ACHN (cell line): ENCODE measurements around the gene BORCS5.
"Not testable (repeated sequence)": the region's sequence is repeated elsewhere in the genome, so short reads cannot be mapped to it uniquely, and the experiment has no call there.

Experiments
- DNase-seq: peaks from one replicate; pipeline ENCODE4 v3.0.0-alpha.2; 2015
- in situ Hi-C: cut with HindIII; loops from 2 replicates; pipeline ENCODE4 v1.10.0; 2017; ENCODE audit warnings: low sequenced_read_pairs, low pct_ligation_motif_present, low pct_unique_long_range_greater_than_20kb

The BORCS5 gene

DNA sequence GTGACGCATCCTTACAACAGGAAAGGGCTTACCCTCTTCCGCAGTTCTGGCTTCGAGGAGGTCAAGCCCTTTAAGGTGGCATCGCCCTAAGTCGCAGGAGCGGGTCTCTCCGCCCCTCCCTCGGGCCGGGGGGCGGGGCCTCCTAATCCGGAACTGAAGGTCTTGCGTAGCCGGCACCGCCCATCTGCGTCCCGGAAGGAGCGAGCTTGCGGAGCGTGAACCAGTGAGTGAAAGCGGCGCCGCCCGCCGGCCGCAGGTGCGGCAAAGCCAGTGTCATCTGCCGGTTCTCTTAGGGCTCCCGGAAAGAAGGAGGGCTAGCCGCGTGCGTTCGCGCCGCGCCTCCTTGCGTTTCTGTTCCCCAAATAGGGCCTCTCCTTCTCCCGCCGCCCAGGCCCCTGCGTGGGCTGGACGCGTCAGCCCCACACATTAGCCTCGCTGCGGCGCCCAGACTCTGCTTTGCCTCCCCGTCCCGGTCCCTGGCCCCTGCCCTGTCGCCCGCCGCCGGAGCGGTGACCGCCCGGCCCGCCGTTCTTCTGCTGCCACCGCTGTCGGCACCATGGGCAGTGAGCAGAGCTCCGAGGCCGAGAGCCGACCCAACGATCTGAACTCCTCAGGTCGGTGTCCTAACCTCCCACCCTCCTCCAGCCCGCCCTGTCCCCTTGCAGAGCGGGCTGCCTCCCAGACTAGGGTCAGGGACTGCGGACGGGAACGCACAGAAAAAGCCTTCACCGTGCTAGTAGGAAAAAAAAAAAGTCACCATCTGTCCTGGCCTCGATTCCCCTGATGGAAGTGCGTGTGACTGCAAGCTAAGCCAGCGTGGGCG, at the start of gene BORCS5:
BORCS5 (plus strand) TSS at position 183 of the 823 bp plus-strand sequence; CDS start at position 557, 374 bp downstream.
- in situ Hi-C loops = no loop called here
- DNase-seq = peak; percentile 100

DNA sequence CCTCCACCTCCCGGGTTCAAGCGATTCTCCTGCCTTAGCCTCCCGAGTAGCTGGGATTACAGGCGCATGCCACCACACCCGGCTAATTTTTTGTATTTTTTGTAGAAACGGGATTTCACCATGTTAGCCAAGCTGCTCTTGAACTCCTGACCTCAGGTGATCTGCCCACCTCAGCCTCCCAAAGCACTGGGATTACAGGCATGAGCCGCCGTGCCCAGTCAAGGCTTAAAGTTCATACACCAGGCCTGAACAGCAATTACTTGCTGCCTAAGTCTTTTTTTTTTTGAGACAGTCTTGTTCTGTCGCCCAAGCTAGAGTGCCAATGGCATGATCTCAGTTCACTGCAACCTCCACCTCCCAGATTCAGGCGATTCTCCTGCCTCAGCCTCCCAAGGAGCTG, 46.2 kb upstream of the BORCS5 start:
- in situ Hi-C loops, DNase-seq: not testable (repeated sequence)

DNA sequence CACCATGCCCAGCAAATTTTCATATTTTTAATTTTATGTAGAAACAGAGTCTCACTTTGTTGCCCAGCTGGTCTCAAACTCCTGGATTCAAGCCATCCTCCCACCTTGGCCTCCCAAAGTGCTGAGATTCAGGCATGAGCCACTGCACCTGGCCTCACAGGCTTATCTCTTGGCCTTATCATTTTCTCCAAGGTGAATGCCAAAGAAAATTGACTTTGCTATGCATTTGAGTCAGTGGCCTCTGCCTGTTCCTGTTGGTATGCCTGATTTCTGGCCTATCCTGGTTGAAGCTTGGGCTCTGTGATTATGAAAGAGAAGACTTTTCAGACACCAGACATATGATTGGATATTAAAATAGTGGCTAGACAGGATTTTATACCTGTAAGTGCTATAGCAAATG, 41.0 kb upstream of the BORCS5 start:
- in situ Hi-C loops = no loop called here
- DNase-seq = no peak

DNA sequence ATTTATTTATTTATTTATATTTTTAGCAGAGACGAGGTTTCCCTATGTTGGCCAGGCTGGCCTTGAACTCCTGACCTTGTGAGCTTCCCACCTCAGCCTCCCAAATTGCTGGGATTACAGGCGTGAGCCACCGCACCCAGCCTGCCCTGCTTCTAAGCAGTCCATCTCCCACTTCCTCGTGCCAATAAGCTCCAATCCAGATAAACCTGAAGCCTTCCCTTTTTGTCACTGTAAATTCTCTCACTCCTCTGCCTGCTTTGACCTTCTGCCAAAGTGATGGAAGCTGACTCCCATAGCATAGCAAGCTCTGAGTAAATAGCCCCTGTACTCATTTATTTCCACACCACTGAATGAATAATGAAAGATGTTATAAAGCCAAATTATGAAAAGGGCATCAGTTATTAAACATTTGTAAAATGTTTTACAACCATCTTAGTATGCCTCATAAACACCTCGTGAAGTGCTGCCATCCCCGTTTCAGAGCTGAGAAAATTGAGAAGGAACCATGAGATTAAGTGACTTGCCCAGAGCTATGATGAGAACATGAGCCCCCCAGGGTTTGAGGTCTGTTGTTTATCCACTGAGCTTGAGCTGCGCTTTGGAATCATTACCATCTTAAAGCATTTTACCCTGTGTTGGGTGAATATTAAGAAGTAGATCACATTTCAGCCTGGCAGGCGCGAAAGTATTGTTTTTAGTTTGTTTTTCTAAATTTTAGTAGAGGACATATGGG, 37.3 kb upstream of the BORCS5 start:
- peak; percentile 19 for DNase-seq
- in situ Hi-C loops = no loop called here

DNA sequence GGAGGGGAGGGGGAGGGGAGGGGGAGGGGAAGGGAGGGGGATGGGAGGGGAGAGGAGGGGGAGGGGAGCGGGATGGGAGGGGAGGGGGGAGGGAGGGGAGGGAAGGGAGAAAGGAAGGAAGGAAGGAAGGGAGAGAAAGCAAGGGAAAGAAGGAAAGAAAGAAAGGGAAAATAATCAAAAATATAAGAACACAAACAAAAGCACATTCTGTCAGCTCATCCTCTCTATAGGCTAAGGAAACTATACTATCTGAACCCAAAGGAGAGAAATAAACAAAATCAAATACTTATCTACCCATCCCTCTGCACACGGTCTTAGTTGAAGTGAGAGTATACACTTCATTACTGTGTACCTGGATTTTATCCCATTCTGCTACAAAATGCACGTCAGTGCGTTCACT, 33.8 kb upstream of the BORCS5 start:
- no peak for DNase-seq
- in situ Hi-C loops = no loop called here

DNA sequence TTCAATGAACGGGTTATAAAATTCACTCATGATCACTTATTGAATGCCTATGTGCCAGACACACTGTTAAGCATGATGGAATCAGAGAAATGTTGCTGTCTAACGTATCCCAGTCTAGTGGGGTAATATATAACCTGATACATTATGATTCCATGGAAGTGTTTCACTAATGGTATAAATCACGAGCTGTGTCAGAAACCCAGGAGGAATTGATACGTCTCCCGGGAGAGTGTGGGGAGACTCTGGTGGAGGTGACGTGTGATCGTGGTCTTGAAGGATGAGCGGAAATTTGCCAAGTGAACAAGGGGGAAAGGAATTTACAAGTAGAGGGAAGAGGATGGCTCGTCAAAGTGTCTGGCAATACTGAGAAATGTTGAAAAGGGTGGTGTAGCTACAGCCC, 33.3 kb upstream of the BORCS5 start:
- DNase-seq = peak; percentile 97
- in situ Hi-C loops = no loop called here

DNA sequence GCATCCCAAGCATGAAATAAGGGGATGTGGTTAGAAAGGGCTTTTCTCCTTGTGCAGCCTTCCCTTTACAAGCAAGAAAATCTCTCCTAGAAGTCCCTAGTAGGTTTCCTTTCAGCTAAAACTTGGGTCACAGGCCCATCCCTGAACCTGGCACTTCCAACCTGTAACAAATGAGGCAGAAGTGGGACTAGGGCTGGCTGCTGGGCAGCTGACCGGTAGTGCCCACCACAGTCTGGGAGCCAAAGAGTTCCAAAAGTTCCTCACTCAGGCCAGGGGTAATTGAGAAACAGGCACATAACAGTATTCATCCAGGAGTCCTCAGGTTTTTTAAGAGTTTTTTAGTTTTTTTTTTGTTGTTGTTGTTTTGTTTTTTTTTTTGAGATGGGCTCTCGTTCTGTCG, 30.6 kb upstream of the BORCS5 start:
- no peak for DNase-seq
- in situ Hi-C loops = loop anchor here (25.0 kb wide), 2 partner anchors 239 to 739 kb away; no protein-coding TSS in a partner anchor

DNA sequence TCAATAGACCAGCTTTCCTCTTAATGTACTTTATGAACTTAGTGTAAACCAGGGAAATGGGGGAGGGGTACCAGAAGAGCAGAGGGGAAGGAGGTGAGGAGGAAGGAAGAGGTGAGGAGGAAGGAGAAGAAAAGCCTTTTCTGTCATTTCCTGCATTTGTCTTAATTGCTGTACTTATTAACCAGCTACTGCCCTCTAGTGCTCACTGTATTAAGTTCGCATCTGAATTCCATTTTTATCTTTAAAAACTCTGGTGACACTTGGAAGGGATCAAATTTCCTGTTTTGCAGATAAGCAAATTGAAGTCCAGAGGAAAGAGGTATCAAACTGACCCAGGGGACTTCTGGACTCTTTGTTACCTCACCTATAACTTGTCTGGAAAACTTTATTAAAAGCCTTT, 29.1 kb upstream of the BORCS5 start:
- in situ Hi-C loops = loop anchor here (25.0 kb wide), 2 partner anchors 241 to 741 kb away; no protein-coding TSS in a partner anchor
- peak; percentile 84 for DNase-seq

DNA sequence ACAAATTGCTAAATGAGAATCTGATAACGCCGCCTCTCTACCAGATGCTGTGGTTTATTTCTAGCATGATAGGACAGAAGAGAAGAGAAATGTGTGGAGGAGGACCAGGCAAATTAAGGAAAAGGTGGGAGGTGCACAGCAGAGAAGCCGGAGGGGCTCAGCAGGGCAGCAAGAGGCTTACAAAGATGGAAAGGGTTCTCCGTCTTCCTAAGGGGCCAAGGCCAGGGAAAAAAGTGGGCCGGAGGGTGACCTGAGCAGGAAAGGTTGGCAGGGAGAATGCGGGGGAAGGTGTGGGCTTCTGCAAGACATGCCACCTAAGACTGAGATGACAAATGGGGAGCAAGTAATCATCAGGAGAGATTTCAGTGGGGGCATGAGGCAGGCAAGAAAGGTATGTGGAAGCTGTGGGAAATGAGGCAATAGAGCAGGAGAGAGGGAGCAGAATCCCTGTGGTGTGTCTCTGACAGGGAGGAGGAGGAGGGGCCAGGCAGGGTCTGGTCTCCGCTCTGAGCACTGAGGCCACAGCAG, 25.6 kb upstream of the BORCS5 start:
- DNase-seq = no peak
- in situ Hi-C loops = loop anchor here (25.0 kb wide), 2 partner anchors 244 to 744 kb away; no protein-coding TSS in a partner anchor

DNA sequence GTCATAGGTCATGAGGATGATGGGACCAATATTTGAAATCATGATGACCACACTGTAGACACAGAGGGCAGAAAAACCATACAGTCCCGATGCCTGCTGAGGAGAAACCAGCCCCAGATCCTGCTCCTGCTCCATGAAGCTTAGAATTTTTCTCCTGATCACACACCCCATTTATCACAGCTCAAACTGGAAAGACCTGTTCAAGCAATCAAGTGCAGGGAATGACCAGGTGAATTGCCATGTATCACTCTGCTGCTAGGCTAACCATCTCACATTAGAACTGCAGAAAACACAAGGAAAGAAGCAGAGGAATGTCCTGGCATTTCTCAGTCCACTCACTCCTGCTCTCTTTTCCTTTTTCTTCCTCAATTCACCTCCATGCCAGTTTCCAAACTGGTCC, 25.0 kb upstream of the BORCS5 start:
- in situ Hi-C loops = loop anchor here (25.0 kb wide), 2 partner anchors 245 to 745 kb away; no protein-coding TSS in a partner anchor

DNA sequence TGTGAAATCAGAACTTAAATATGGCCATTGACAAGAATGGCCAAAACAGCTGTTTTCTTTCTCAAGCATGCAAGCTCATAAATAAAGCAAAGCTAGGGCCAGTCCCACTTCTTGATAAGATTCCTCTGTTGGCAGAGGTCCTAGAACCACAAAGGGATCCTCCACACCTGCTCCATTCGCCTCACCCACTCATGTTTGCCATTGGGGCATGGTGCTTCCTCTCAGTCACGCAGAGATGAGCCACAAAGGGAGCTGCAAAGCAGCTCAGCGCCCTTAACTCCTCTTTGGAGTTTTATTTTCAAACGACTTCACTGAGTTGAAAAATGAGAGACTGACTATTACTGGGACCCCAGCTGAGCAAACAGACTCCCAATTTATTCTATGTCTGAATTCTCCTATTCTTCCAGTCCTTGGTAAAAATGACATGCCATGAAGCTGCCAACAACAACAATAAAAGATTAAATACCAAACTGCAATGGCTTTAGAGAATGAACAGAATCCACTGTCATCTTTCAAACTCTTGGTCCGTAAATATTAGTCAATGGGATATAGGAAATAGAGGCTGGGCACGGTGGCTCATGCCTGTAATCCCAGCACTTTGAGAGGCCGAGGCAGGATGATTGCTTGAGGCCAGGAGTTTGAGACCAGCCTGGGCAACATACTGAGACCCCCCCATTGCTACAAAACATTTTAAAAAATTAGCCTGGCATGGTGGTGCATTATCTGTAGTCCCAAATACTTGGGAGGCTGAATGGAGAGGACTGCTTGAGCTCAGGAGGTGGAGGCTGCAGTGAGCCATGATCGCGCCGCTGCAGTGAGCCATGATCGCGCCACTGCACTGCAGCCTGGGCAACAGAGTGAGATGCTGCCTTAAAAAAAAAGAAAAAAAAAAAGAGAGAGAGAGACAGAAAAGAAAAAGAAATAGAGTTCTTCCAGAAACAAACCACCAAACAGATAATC, 23.2 kb upstream of the BORCS5 start:
- in situ Hi-C loops = loop anchor here (25.0 kb wide), 2 partner anchors 246 to 746 kb away; no protein-coding TSS in a partner anchor
- DNase-seq = peak; percentile 24

More for the DNA sequence above, 25.0 kb upstream of the BORCS5 start:
- DNase-seq = no peak

DNA sequence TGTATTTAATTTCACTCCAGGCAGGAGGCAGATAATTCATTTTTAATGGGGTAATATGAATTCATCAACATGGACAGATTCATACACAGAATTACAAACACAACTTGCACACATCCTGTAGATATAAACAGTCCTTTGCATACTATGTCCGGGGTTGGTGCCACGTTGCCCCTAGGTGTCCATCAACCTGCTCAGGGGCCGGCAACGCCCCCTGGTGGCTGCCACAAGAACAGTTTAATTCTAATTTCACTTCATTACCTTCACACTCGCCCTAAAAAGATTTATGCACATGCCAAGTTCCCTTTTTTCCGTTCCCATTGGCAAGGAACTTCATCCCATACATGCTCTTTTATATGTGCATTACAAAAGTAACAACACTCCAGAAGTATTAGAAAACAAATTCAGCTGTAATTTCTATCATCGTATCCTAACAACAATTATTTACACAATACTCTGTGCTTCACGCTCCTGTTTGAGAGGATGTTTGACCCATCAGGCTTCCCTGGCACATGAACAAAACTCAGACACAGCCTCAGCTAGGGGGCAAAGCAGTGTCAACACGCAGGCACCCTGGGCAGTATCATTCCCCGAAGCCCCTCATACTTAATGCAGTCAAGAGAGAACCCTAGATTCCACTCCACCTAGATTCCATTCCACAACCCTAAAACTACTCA, 22.4 kb upstream of the BORCS5 start:
- in situ Hi-C loops = loop anchor here (25.0 kb wide), 2 partner anchors 247 to 747 kb away; no protein-coding TSS in a partner anchor
- DNase-seq = peak; percentile 68

DNA sequence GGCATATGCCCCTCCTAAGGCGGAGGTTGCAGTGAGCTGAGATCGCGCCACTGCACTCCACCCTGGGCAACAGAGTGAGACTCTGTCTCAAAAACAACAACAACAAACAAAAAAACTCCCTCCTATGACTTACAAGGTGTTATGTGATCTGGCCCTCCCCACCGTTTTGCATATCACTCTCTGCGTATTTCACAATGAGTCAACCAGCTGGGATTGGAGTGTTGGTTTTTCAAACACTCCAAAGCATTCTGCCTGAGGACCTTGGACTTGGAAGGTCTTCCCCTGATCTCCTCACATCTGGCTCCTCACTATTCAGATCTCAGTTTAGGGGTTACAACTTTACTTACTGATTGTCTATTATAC, 20.8 kb upstream of the BORCS5 start:
- in situ Hi-C loops = loop anchor here (25.0 kb wide), 2 partner anchors 249 to 749 kb away; no protein-coding TSS in a partner anchor

DNA sequence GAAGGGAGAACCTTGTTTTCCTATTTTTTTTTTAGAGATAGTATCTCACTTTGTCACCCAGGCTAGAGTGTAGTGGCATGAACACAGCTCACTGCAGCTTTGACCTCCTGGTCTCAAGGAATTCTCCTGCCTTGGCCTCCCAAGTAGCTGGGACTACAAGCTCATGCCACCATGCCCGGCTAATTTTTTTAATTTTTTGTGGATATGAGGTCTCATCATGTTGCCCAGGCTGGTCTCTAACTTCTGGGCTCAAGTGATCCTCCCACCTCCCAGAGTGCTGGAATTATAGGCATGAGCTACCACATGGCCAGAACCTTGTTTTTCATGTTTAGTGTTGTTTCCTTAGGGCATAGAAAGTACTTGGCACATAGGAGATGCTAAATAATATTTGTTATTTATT, 20.4 kb upstream of the BORCS5 start:
- in situ Hi-C loops = loop anchor here (25.0 kb wide), 2 partner anchors 249 to 749 kb away; no protein-coding TSS in a partner anchor
- no peak for DNase-seq

More for the DNA sequence above, 20.8 kb upstream of the BORCS5 start:
- no peak for DNase-seq

DNA sequence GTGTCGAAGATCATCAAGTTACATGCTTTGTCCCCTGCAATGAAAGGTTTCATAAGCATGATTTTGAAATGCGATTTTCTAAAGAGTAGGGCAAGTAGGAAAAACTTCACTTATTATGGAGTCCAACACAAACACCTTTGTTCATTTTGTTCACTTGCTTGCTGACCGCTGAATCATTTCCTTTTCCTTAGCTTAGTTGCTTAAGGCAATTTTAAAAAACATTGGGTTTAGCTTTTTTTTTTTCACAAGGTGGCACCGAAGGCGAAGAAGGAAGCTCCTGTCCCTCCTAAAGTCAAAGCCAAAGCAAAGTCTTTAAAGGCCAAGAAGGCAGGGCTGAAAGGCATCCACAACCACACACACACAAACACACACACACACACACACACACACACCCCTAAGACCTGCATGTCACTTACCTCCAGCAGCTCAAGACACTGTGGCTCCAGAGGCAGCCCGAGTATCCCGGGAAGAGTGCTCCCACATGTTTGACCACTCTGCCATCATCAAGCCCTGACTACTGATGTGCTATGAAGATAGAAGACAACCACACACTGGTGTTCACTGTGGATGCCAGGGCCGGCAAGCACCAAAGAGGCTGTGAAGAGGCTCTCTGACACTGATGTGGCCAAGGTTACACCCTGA, 18.2 kb upstream of the BORCS5 start:
- in situ Hi-C loops = loop anchor here (25.0 kb wide), 2 partner anchors 251 to 751 kb away; no protein-coding TSS in a partner anchor
- no peak for DNase-seq

DNA sequence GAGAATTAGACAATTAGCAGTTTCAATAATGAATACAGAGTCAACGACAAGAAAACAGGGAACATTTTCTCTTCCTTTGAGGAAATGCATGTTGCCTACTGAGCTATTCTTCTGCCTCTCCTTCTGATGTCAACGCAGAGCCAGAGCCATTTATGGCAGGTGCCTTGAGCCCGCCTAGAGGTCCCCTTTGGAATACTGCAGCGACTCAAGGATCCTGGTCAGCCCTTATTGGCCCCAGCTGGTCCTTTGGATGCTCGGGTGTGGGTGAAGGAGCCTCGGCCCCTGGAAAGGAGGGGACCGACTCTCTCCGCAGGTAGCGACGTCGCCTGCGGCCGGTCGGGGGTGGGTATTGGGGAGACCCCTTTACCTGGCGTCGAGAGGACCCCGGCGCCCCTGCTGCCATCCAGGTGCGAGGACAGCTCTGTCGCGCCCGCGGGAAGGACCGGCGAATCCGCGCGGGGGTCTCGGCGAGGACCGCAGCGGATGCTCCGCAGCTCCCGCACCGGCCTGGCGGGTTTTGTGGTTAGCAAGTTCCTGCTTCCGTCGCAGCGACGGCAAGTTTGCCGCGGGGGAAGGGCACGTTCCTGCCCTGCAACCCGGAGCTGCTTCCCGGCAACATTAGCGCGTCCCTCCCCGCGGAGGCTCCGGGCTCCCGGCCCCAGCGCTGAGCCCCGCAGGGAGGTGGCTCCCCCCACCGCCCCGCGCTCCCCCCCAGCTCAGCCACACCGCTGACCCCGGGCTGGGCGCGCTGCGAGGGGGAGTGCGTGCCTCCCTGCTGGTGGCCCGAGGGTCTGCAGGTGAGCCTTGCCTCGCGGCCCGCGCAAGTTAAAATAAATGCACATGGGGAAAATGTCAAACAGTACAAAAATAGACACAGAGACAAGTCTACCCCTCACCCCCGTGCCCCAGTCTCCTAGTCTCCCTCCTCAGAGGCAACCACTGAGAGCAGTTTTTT, 6.9 kb upstream of the BORCS5 start, which contains the start of gene MANSC1:
MANSC1 (minus strand) TSS at position 532 of the 955 bp plus-strand sequence. CDS start 6,928 bp downstream, outside the sequence.
- DNase-seq = peak; percentile 48
- in situ Hi-C loops = loop anchor here (25.0 kb wide), 2 partner anchors 263 to 763 kb away; no protein-coding TSS in a partner anchor
